Hepatocyte (in vitro differentiated cells): ENCODE data around the gene NOC2L. TPM values are rescaled to one million over a fixed set of nuclear protein-coding genes. Genes with fewer than 3 reads are reported as not detected.

Experiments used
- DNase-seq: peaks from one replicate; pipeline ENCODE4 v3.0.0-alpha.2; 2016; ENCODE audit warnings: low spot score
- H2AFZ ChIP-seq: fragments of 200-600 bp; sonication (generic); 2 replicates; pipeline ENCODE4 v1.6.0; 2016; ENCODE audit warnings: antibody characterized with exemption, mild to moderate bottlenecking
- H3K27ac ChIP-seq: fragments of 200-600 bp; sonication (generic); 2 replicates; pipeline ENCODE4 v1.5.1; 2016; ENCODE audit warnings: mild to moderate bottlenecking
- H3K27me3 ChIP-seq: fragments of 200-600 bp; sonication (generic); 2 replicates; pipeline ENCODE4 v1.6.1; 2016
- H3K36me3 ChIP-seq: fragments of 200-600 bp; sonication (generic); replicated peaks from 2 replicates; pipeline ENCODE4 v1.5.1; 2016; ENCODE audit warnings: low read depth; ENCODE audit not compliant: insufficient read depth
- H3K4me1 ChIP-seq: fragments of 200-600 bp; sonication (generic); 2 replicates; pipeline ENCODE4 v1.5.1; 2016; ENCODE audit warnings: mild to moderate bottlenecking, moderate library complexity; ENCODE audit not compliant: insufficient read depth
- H3K4me2 ChIP-seq: fragments of 200-600 bp; sonication (generic); 2 replicates; pipeline ENCODE4 v1.6.0; 2016
- H3K4me3 ChIP-seq: fragments of 200-600 bp; sonication (generic); 2 replicates; pipeline ENCODE4 v1.5.1; 2016; ENCODE audit warnings: mild to moderate bottlenecking
- H3K79me2 ChIP-seq: fragments of 200-600 bp; sonication (generic); 2 replicates; pipeline ENCODE4 v1.6.0; 2017; ENCODE audit warnings: mild to moderate bottlenecking
- H3K9me2 ChIP-seq: fragments of 200-600 bp; sonication (generic); replicated peaks from 2 replicates; pipeline ENCODE4 v1.6.0; 2017; ENCODE audit warnings: mild to moderate bottlenecking; ENCODE audit not compliant: insufficient read depth
- H3K9me3 ChIP-seq: fragments of 200-600 bp; sonication (generic); 2 replicates; pipeline ENCODE4 v1.5.1; 2016; ENCODE audit warnings: low read depth, mild to moderate bottlenecking
- H4K20me1 ChIP-seq: fragments of 200-600 bp; sonication (generic); 2 replicates; pipeline ENCODE4 v1.6.0; 2016; ENCODE audit warnings: mild to moderate bottlenecking; ENCODE audit not compliant: insufficient read depth, poor library complexity, severe bottlenecking
- CTCF ChIP-seq: fragments of 200-600 bp; sonication (generic); IDR thresholded peaks from 2 replicates; pipeline ENCODE4 v1.5.1; 2016; ENCODE audit warnings: antibody characterized with exemption, mild to moderate bottlenecking; ENCODE audit not compliant: poor library complexity
- EZH2 ChIP-seq: fragments of 200-600 bp; sonication (generic); IDR thresholded peaks from 2 replicates; pipeline ENCODE4 v1.6.1; 2016; ENCODE audit warnings: antibody characterized with exemption, mild to moderate bottlenecking, borderline replicate concordance
- EZH2phosphoT487 ChIP-seq: fragments of 200-600 bp; sonication (generic); IDR thresholded peaks from one replicate; pipeline ENCODE4 v1.6.1; 2018; ENCODE audit warnings: antibody characterized with exemption, mild to moderate bottlenecking, low read depth, moderate library complexity; ENCODE audit not compliant: unreplicated experiment, severe bottlenecking
- WGBS: methylation state at CpG from one replicate; pipeline ENCODE4 v1.1.6; 2016; ENCODE audit warnings: low lambda C conversion rate; ENCODE audit errors: missing lambda C conversion rate; 5-methylcytosine and 5-hydroxymethylcytosine counted together
- polyA plus RNA-seq: library from polyadenylated mRNA; unstranded; fragments of >200 nt; fragmentation: Nextera tagmentation; extraction: Ambion mirVana; gene quantifications from 2 replicates; pipeline ENCODE4 v1.2.1, GENCODE V29; 2016
- total RNA-seq: library from RNA; depleted of rRNA; stranded (reverse); fragments of >200 nt; gene quantifications from 2 replicates; pipeline ENCODE4 v1.2.3, GENCODE V29; 2014

NOC2L gene
- total and polyA plus RNA-seq, 2 experiments from 2014 or later, result 44.3 to 66.6 TPM

GRCh38 chr1:966135-966703 is 7.2 kb upstream of the NOC2L start, which contains the start of gene PLEKHN1:
Gene PLEKHN1 (plus strand): TSS chr1:966482. CDS start chr1:966532, 50 bp downstream.
- Histone ChIP-seq H3K4me1 (peaks cover 13% of the 10 kb centered on the region), H3K9me3 (no peaks in the 10 kb centered on the region), H2AFZ (peak within 1 kb of the TSS; percentile 77), H3K4me3 (peak within 1 kb of the TSS; percentile 48), H3K4me2 (peak within 1 kb of the TSS; percentile 99), H3K27ac (peak within 1 kb of the TSS; percentile 91), H3K36me3 (no peaks in the 10 kb centered on the region), H3K79me2 (no peaks in the 10 kb centered on the region), H4K20me1 (no peaks in the 10 kb centered on the region), H3K27me3 (peaks cover 4% of the 10 kb centered on the region), H3K9me2 (no peaks in the 10 kb centered on the region)
- TF ChIP-seq CTCF, result no peak
- 23% methylated on average over 22 of the region's 31 CpGs for WGBS
- peak; percentile 64 for DNase-seq

- no peaks in the 10 kb centered on the region for H3K36me3 ChIP-seq
- 88% methylated on average over 23 of the region's 26 CpGs for WGBS
- DNase-seq, result no peak
- H3K9me2 ChIP-seq, result no peaks in the 10 kb centered on the region
- peak overlapping the region; percentile 91 for H3K27ac ChIP-seq
- H3K4me3 ChIP-seq, result no peak overlapping the region
- peaks cover 2% of the 10 kb centered on the region for H3K27me3 ChIP-seq
- peak overlapping the region; percentile 99 for H3K4me2 ChIP-seq
- no peaks in the 10 kb centered on the region for H3K9me3 ChIP-seq
- H3K4me1 ChIP-seq, result peaks cover 13% of the 10 kb centered on the region
- H4K20me1 ChIP-seq, result no peaks in the 10 kb centered on the region
- TF ChIP-seq CTCF, result no peak
- TF ChIP-seq EZH2, result no peak
- no peak for TF ChIP-seq EZH2phosphoT487
- no peaks in the 10 kb centered on the region for H3K79me2 ChIP-seq
- no peak overlapping the region for H2AFZ ChIP-seq
Measured at GRCh38 chr1:965526-966134, 6.6 kb upstream of the NOC2L start.

GRCh38 chr1:964691-965525 is 5.9 kb upstream of the NOC2L start:
- Histone ChIP-seq H3K4me2 (no peak overlapping the region), H3K9me3 (no peaks in the 10 kb centered on the region), H3K9me2 (no peaks in the 10 kb centered on the region), H3K27ac (no peak overlapping the region), H3K79me2 (no peaks in the 10 kb centered on the region), H3K27me3 (no peaks in the 10 kb centered on the region), H3K36me3 (no peaks in the 10 kb centered on the region), H4K20me1 (no peaks in the 10 kb centered on the region), H2AFZ (no peak overlapping the region), H3K4me1 (peaks cover 13% of the 10 kb centered on the region), H3K4me3 (no peak overlapping the region)
- DNase-seq, result no peak
- 96% methylated on average over 24 of the region's 51 CpGs for WGBS
- TF ChIP-seq CTCF (no peak), EZH2phosphoT487 (no peak), EZH2 (no peak)
